ENCODE results near the gene NPLOC4.
"Not testable (repeated sequence)": the region's sequence is repeated elsewhere in the genome, so short reads cannot be mapped to it uniquely, and the experiment has no call there.

NPLOC4 gene

GRCh38 chr17:81532490-81533287 is 104.2 kb downstream of the NPLOC4 start:
- DNase-seq (ENCODE audit: low spot score), result no peak

DNA sequence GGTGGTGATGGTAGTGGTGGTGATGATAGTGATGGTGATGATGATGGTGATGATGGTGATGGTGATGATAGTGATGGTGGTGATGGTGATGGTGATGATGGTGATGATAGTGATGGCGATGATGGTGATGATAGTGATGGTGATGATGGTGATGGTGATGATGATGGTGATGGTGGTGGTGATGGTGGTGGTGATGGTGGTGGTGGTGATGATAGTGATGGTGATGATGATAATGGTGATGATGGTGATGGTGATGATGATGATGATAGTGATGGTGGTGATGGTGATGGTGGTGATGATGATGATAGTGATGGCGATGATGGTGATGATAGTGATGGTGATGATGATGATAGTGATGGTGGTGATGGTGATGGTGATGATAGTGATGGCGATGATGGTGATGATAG is 104.9 kb downstream of the NPLOC4 start:
- not testable (repeated sequence) for DNase-seq (ENCODE audit: low spot score)

DNA sequence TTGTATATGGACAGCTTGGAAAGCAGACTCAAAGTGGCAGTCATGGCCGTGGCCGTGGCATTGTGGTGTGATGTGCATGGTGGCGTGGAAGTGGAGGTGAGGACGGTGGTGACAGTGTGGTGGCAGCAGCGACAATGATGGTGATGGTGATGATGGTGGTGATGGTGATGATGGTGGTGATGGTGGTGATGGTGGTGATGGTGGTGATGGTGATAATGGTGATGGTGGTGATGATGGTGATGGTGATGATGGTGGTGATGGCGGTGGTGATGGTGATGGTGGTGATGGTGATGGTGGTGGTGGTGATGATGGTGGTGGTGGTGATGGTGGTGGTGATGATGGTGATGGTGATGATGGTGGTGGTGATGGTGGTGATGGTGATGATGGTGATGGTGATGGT is 105.9 kb downstream of the NPLOC4 start:
- DNase-seq (ENCODE audit: low spot score), result not testable (repeated sequence)

GRCh38 chr17:81529437-81529803 is 107.5 kb downstream of the NPLOC4 start:
- DNase-seq (ENCODE audit: low spot score), result no peak

GRCh38 chr17:81528651-81529436 is 108.1 kb downstream of the NPLOC4 start:
- no peak for DNase-seq (ENCODE audit: low spot score)

- no peak for DNase-seq (ENCODE audit: low spot score)
Observed at GRCh38 chr17:81528384-81528650, 108.6 kb downstream of the NPLOC4 start.

GRCh38 chr17:81527591-81528383 is 109.1 kb downstream of the NPLOC4 start, which contains the start of gene FSCN2:
Gene FSCN2, plus strand, starts transcription at chr17:81528377. Its CDS starts 155 bp downstream, at chr17:81528532.
- DNase-seq (ENCODE audit: low spot score), result no peak

DNA sequence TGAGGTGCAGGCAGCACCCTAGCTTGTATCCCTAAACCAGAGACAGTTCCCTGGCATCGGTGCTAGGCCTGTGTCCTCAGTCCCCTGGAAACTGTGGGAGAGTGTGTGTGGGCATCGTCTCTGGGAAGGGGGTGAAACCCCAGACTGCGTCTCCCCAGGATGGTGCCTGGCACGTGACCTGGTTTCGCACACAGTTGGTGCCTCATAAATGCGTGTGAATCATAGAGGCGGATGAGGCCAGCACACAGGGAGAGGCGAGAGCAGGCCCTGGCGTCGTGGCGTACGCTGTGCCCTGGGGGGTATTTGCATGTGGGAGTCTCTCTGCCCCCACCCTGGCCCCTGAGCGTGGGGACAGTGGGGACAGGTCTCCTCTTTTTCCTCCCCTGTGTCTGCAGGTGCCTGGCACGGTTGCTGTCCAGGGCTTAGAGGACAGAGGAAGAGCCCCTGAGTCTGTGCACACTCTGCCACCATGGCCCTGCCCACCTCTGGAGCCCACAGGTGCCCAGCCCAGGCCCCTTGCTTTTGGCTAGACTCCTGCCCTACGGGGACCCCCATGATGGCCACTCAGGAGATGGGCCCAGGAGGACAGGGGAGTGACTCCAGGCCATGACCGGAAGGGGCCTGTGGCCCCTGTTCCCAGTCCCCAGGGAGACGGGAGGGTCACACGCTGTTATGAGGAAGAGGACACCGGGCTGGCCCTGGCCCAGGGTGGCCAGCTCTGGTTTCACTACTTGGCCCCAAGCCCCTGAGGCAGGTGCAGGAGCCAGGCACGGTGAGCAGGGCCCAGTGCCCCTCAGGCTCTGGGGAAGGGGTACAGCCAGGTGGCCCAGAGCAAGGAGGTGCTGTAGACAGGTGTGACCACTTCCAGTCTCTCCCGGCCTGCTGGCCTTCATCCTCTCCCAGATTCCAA is 110.0 kb downstream of the NPLOC4 start:
- DNase-seq (ENCODE audit: low spot score), result no peak

GRCh38 chr17:81524865-81525159 is 112.1 kb downstream of the NPLOC4 start:
- no peak for DNase-seq (ENCODE audit: low spot score)

DNA sequence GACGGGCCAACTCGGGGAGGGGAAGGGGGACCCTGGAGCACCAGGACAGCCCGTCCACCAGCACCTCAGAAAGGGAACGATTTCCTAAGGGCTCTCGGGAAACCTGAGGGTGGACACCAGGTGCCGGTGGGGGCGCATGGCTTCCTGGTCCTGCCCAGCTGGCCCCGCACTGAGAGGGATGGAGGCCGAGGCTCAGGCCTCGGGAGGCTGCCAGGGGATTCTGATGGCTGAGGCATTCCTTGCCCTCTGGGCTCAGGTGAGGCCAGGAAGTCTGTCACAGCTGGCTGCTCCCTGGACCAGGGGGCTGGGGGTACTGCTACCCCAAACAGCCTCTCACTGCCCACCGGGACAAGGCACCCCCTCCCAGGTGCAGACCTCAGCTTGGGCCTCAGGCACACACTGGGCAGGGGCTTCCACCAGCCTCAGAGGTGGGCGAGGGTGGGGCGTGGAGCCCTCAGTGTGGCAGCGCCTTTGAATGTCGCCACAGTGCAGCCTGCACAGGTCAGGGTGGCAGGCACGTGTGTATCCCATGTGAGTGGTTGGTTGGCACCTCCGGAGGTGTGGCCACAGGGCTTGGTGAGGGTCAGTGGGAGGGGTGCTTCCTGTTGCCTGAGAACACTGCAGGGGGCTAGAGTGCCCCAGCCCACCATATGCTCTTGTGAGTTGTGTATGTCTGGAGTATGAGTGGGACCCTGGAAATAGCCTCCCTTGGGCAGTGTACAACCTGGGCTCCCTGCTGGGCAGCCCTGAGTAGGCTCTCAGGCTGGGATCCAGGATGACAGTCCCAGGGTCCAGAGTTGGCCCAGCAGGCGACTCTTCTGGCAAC is 112.7 kb downstream of the NPLOC4 start:
- no peak for DNase-seq (ENCODE audit: low spot score)

GRCh38 chr17:81523402-81524038 is 113.4 kb downstream of the NPLOC4 start:
- DNase-seq (ENCODE audit: low spot score), result no peak

DNA sequence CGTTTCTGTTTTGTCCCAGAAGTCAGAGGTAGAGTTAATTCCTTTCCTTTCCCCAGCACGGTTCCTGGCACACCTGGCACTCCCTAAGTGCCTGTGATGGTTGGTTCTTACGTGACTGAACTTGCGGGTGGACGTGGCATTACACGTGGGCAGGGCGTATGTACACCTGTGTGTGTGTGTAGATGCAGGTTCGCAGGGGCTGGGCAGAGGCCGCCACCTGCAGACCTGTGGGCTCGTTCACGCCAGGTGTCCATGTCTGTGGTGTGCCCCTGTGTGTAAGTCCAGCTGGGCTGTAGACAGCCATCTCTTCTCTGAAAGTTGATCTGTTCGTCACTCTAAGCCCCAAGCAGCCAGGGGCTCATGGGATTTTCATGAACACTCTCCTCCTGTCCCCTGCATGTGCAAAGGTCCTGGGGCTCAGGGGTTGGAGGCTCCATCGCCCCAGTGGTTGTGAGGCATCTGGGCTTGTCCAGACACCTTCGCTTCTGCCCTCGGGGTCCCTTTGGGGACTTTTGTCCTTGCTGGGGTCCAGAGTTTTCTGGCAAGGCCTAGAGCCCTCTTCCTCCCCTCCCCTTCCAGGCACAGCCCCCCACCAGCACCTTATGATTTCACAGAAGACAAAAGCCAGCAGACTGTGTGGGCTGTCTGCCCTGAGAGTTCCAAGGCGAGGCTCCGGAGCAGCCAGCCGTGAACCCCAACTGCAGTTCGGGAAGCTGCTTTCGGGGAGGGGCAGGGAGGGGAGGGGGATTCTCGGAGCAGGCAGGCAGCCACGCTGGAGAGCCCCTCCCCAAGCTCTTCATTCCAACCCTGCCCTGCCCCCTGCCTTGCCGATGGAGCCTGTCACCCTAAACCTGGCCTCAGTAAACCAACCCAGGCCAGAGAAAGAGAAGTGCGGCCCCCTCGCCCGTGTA is 114.2 kb downstream of the NPLOC4 start:
- DNase-seq (ENCODE audit: low spot score), result no peak

DNA sequence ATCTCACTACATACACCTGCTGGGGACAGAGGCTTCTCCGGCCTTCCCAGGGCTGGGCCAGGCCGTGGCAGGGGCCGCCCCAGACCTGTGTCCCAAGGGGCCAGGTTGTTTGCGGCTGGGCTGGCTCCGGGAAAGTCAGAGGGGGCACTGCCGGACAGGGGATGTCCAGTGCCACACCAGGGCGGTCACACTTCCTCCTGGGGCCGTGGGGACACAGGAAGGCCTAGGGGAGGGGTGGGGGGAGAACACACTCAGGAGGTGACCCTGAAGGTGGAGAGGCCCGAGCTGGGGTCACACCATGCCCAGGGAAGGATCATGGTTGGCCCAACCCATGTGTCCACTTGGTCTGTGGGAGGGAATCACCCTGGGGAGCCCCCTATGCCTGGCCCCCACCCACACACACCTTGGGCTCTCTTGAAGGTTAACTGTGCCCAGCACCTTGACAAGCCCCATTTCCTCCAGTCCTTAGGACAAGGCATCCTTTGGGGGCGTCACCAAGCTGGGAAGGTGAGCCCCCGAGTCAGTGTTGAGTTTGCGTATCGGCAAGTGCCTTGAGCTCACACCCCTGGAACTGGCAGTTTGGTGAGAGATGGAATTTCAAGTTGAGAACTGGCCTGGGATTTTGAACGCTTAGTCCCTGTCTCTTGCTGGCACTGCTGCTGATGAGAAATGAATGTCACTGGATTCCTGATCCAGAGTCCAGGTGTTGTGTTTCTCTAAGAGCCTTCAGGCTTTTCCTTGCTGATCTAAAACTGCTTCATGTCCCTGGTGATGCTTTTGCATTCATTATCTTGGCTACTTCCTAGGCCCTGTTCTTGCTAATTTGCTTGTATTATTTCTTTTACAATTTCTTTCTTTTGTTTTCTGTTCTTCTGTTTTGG is 116.7 kb downstream of the NPLOC4 start:
- no peak for DNase-seq (ENCODE audit: low spot score)

- DNase-seq (ENCODE audit: low spot score), result no peak
Observed at GRCh38 chr17:81519284-81520020, 117.5 kb downstream of the NPLOC4 start.

GRCh38 chr17:81518785-81519283 is 118.1 kb downstream of the NPLOC4 start:
- DNase-seq (ENCODE audit: low spot score), result no peak

DNA sequence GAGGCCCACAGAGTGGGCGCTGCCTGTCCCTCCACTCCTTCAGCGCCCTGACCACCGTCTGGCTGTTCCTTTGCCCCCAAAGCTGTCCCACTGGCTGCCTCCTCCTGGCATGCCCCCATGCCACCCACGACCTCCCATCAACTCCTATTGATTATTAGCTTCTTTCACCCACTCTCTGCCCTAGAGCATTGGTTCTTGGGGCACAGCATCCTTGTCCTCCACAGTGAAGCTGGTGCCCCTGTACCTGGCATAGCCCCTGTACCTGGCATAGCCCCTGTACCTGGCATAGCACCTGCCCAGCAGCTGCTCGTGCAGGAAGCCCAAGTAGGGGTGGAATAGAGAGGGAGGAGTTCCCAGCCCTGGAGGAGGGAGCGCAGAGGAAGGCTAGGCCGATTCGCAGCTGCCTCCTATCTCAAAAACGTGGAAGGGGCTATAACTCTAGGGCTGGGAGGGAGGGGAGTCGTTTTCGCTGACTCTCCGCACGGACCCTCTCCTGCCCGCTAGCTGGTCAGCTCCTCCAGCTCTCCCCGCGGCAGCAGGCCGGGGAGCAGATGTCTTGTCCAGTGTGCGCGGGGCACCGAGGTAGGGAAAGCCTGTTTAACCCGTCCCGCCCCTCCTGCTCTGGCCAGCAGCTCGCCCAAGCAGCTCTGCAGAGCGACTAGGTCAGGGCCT is 118.7 kb downstream of the NPLOC4 start:
- DNase-seq (ENCODE audit: low spot score), result no peak

Measured in putamen (tissue), 1 donor.